NCI-H460 (cell line): Measurements from ENCODE around the gene RGL1. TPM values are rescaled to one million over a fixed set of nuclear protein-coding genes. Genes with fewer than 3 reads are reported as not detected.
"Not testable (repeated sequence)": the region's sequence is repeated elsewhere in the genome, so short reads cannot be mapped to it uniquely, and the experiment has no call there.

Experiments
- DNase-seq: peaks from one replicate; pipeline ENCODE4 v3.0.0-alpha.2; 2016; ENCODE audit warnings: low read depth; ENCODE audit errors: extremely low read depth
- total RNA-seq: library from RNA; depleted of rRNA; stranded (reverse); fragments of >200 nt; shearing (Covaris generic); gene quantifications from 2 replicates; pipeline ENCODE4 v1.2.3, GENCODE V29; 2014

The RGL1 gene
- total RNA-seq, 1 experiment from 2014 or later, result 1.5 TPM

- DNase-seq, result no peak
Observed at GRCh38 chr1:183783767-183784637, 20.9 kb upstream of the RGL1 start.

- not testable (repeated sequence) for DNase-seq
Observed at GRCh38 chr1:183785921-183786320, 19.0 kb upstream of the RGL1 start.

GRCh38 chr1:183787704-183788103 is 17.2 kb upstream of the RGL1 start:
- no peak for DNase-seq

- no peak for DNase-seq
Observed at GRCh38 chr1:183791319-183791718, 13.6 kb upstream of the RGL1 start.

- DNase-seq, result no peak
Observed at GRCh38 chr1:183792300-183792699, 12.6 kb upstream of the RGL1 start.

GRCh38 chr1:183794088-183794487 is 10.8 kb upstream of the RGL1 start:
- DNase-seq, result no peak

GRCh38 chr1:183800449-183800848 is 4.5 kb upstream of the RGL1 start:
- no peak for DNase-seq

GRCh38 chr1:183801649-183802048 is 3.3 kb upstream of the RGL1 start:
- DNase-seq, result no peak

GRCh38 chr1:183804387-183804786 is 533 bp upstream of the RGL1 start:
- DNase-seq, result no peak

- no peak for DNase-seq
Observed at GRCh38 chr1:183806125-183806524, 1.2 kb downstream of the RGL1 start.

GRCh38 chr1:183806675-183807074 is 1.8 kb downstream of the RGL1 start:
- DNase-seq, result no peak

- DNase-seq, result no peak
Observed at GRCh38 chr1:183807549-183808168, 2.7 kb downstream of the RGL1 start.

GRCh38 chr1:183808296-183809027 is 3.5 kb downstream of the RGL1 start:
- no peak for DNase-seq

GRCh38 chr1:183810121-183810520 is 5.2 kb downstream of the RGL1 start:
- no peak for DNase-seq

- no peak for DNase-seq
Observed at GRCh38 chr1:183810756-183811544, 6.0 kb downstream of the RGL1 start.

GRCh38 chr1:183812128-183812527 is 7.2 kb downstream of the RGL1 start:
- no peak for DNase-seq

- DNase-seq, result no peak
Observed at GRCh38 chr1:183812686-183813569, 8.0 kb downstream of the RGL1 start.

- DNase-seq, result no peak
Observed at GRCh38 chr1:183814121-183814681, 9.3 kb downstream of the RGL1 start.

GRCh38 chr1:183816110-183816509 is 11.2 kb downstream of the RGL1 start:
- no peak for DNase-seq
